B cell (primary cell): ENCODE results near the gene ZRANB3. TPM values are rescaled to one million over a fixed set of nuclear protein-coding genes. Genes with fewer than 3 reads are reported as not detected.

Experiments used
- ATAC-seq: fragments of 200-7000 bp; cut with Tn5 transposase; one replicate; pipeline ENCODE4 v1.10.0; 2021; ENCODE audit warnings: low read depth, mild to moderate bottlenecking, moderate number of reproducible peaks, moderate library complexity
- CTCF ChIA-PET: fragments of 350-600 bp; sonication (Branson Sonifier 250); formaldehyde crosslinking; loops from one replicate; lab custom pipeline; 2021; ENCODE audit warnings: antibody characterized with exemption, inconsistent platforms; lab: Charles Lee
- POLR2A ChIA-PET: fragments of 350-600 bp; sonication (Branson Sonifier 250); formaldehyde crosslinking; loops from one replicate; lab custom pipeline; 2021; ENCODE audit warnings: antibody characterized with exemption; lab: Charles Lee
- DNase-seq: peaks from one replicate; pipeline ENCODE4 v3.0.0; 2013
- H2AFZ ChIP-seq: 2 replicates; pipeline ENCODE4 v1.6.1; 2012; ENCODE audit warnings: mild to moderate bottlenecking, low read depth, low read length; ENCODE audit not compliant: insufficient read depth, poor library complexity, severe bottlenecking
- H3K27ac ChIP-seq, 2 donors: 1 replicate in 1 of 2; 2 replicates in 1 of 2; pipeline ENCODE4 v1.5.1; 2012 to 2013; ENCODE audit warnings: low read length in 2 of 2, mild to moderate bottlenecking in 2 of 2, moderate library complexity in 1 of 2
- H3K27me3 ChIP-seq, 4 experiments: fragments of 200-600 bp in 1 of 4; sonication (generic) in 1 of 4; replicated peaks in 1 of 4; 1 replicate in 2 of 4; 2 replicates in 2 of 4; pipeline versions ENCODE4 v1.6.1 to v1.7.0; 2013 to 2016; ENCODE audit warnings: low read length in 3 of 4, mild to moderate bottlenecking in 2 of 4, mixed read lengths in 1 of 4, moderate library complexity in 1 of 4; ENCODE audit not compliant: insufficient read depth in 4 of 4, control insufficient read depth in 3 of 4; ENCODE audit errors: control extremely low read depth in 1 of 4
- H3K36me3 ChIP-seq, 2 experiments: replicated peaks in 1 of 2; 1 replicate in 1 of 2; 2 replicates in 1 of 2; pipeline versions ENCODE4 v1.6.1 to v1.7.1; 2013; ENCODE audit warnings: low read length in 1 of 2; ENCODE audit not compliant: insufficient read depth in 2 of 2, control insufficient read depth in 1 of 2; ENCODE audit errors: control extremely low read depth in 1 of 2, extremely low read depth in 1 of 2
- H3K4me1 ChIP-seq, 2 donors: fragments of 200-600 bp in 1 of 2; sonication (generic) in 1 of 2; 1 replicate in 1 of 2; 2 replicates in 1 of 2; pipeline versions ENCODE4 v1.5.1 to v1.6.1; 2013 to 2017; ENCODE audit warnings: low read length in 2 of 2; ENCODE audit not compliant: control insufficient read depth in 2 of 2, insufficient read depth in 2 of 2
- H3K4me2 ChIP-seq: replicated peaks from 2 replicates; pipeline ENCODE3; 2012; ENCODE audit warnings: mild to moderate bottlenecking, low read depth, low read length; ENCODE audit not compliant: poor library complexity, severe bottlenecking
- H3K4me3 ChIP-seq, 5 experiments: fragments of 200-600 bp in 1 of 5; sonication (generic) in 1 of 5; 1 replicate in 3 of 5; 2 replicates in 2 of 5; pipeline versions ENCODE4 v1.5.1 to v1.7.0; 2011 to 2016; ENCODE audit warnings: low read length in 4 of 5, mild to moderate bottlenecking in 4 of 5, low read depth in 2 of 5, control low read depth in 1 of 5, moderate library complexity in 1 of 5; ENCODE audit not compliant: insufficient read depth in 1 of 5; ENCODE audit errors: control extremely low read depth in 1 of 5, extremely low read depth in 1 of 5
- H3K79me2 ChIP-seq: fragments of 200-600 bp; sonication (generic); one replicate; pipeline ENCODE4 v1.6.0; 2016; ENCODE audit warnings: low read length; ENCODE audit not compliant: control insufficient read depth, insufficient read depth
- H3K9ac ChIP-seq: fragments of 200-600 bp; sonication (generic); 2 replicates; pipeline ENCODE4 v1.6.1; 2017; ENCODE audit warnings: mild to moderate bottlenecking, low read length, moderate library complexity
- H3K9me3 ChIP-seq, 3 donors: one replicate each; pipeline versions ENCODE4 v1.6.1 to v1.7.1; 2013; ENCODE audit warnings: low read length in 2 of 3; ENCODE audit not compliant: control insufficient read depth in 2 of 3, insufficient read depth in 1 of 3; ENCODE audit errors: control extremely low read depth in 1 of 3
- H4K20me1 ChIP-seq: 2 replicates; pipeline ENCODE4 v1.6.0; 2012; ENCODE audit warnings: mild to moderate bottlenecking, low read length; ENCODE audit not compliant: insufficient read depth, control insufficient read depth, poor library complexity, severe bottlenecking
- H3K27ac Mint-ChIP-seq: one replicate; pipeline ENCODE4 v1.8.0; 2021; ENCODE audit warnings: mixed read lengths
- H3K27me3 Mint-ChIP-seq: one replicate; pipeline ENCODE4 v1.8.0; 2021; ENCODE audit warnings: mixed read lengths
- H3K4me1 Mint-ChIP-seq: one replicate; pipeline ENCODE4 v1.8.0; 2021; ENCODE audit warnings: mixed read lengths
- H3K4me3 Mint-ChIP-seq: one replicate; pipeline ENCODE4 v1.8.0; 2021; ENCODE audit warnings: mixed read lengths
- H3K9me3 Mint-ChIP-seq: one replicate; pipeline ENCODE4 v1.8.0; 2022; ENCODE audit warnings: mixed read lengths; ENCODE audit not compliant: insufficient read depth
- EZH2 ChIP-seq: IDR thresholded peaks from 2 replicates; pipeline ENCODE4 v1.6.1; 2012; ENCODE audit warnings: borderline replicate concordance, low read depth, mild to moderate bottlenecking, moderate library complexity, low read length; ENCODE audit not compliant: insufficient read depth, poor library complexity, severe bottlenecking
- intact Hi-C: fragments of 100-400 bp; cut with micrococcal nuclease; formaldehyde crosslinking; loops from one replicate; pipeline ENCODE4 v1.10.0; 2022
- polyA plus RNA-seq: library from polyadenylated mRNA; depleted of rRNA; stranded (reverse); fragments of >200 nt; gene quantifications from 2 replicates; pipeline ENCODE4 v1.2.3, GENCODE V29; 2012
- total RNA-seq, 2 donors: library from RNA; stranded (reverse); fragments of 120-200 nt in 1 of 2; gene quantifications; 1 replicate in 1 of 2; 2 replicates in 1 of 2; pipeline versions ENCODE4 v1.2.3 to v1.2.4, GENCODE V29; 2013 to 2022
- TF ChIP-seq, protein P1 (sequence below): fragments of 200-600 bp; IDR thresholded peaks from one replicate; pipeline ENCODE4 v1.8.0; 2022; ENCODE audit warnings: antibody characterized with exemption, mild to moderate bottlenecking

Gene ZRANB3
- total and polyA plus RNA-seq, 2 donors (not counting 1 experiment from before 2014, with no cell fraction given): 2.4 to 9.8 TPM

GRCh38 chr2:135471106-135471505, 59.9 kb downstream of the ZRANB3 start:
- ChIA-PET POLR2A (no interaction called here), CTCF (interaction anchor here (1.7 kb wide), 1 partner anchor 238 kb away, joined by 3 read pairs; no protein-coding TSS in a partner anchor)

DNA sequence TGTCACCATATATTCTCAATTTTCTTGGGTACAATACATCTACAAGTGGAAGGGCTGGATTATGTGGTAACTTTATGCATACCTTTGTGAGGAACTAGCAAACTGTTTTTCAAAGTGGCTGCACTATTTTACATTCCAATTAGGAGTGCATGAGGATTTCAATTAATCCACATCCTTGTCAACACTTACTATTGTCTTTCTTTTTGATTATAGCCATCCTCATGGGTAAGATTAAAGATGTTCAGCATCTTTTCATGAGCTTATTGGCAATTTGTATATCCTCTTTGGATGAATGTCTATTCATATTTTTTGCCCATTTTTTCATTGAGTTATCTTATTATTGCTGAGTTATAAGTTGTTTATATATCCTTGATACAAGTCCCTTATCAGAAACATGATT, 73.7 kb downstream of the ZRANB3 start:
- H3K4me2 ChIP-seq: no peak overlapping the region
- H3K9me3 ChIP-seq: peaks cover 2 to 22% (median 16%) of the 10 kb centered on the region in 3 donors
- no peak for ATAC-seq
- H2AFZ ChIP-seq: no peak overlapping the region
- intact Hi-C loops: no loop called here
- no peak overlapping the region for H3K27ac Mint-ChIP-seq
- no peak overlapping the region for H3K4me3 Mint-ChIP-seq
- H3K4me1 Mint-ChIP-seq: no peaks in the 10 kb centered on the region
- H3K27ac ChIP-seq: no peak overlapping the region
- H3K9ac ChIP-seq: no peak overlapping the region
- H3K4me3 ChIP-seq: no peak overlapping the region
- DNase-seq: no peak
- H3K27me3 ChIP-seq: no peaks in the 10 kb centered on the region
- ChIA-PET CTCF (no interaction called here), POLR2A (no interaction called here)
- no peak for TF ChIP-seq EZH2
- TF ChIP-seq, protein P1, sequence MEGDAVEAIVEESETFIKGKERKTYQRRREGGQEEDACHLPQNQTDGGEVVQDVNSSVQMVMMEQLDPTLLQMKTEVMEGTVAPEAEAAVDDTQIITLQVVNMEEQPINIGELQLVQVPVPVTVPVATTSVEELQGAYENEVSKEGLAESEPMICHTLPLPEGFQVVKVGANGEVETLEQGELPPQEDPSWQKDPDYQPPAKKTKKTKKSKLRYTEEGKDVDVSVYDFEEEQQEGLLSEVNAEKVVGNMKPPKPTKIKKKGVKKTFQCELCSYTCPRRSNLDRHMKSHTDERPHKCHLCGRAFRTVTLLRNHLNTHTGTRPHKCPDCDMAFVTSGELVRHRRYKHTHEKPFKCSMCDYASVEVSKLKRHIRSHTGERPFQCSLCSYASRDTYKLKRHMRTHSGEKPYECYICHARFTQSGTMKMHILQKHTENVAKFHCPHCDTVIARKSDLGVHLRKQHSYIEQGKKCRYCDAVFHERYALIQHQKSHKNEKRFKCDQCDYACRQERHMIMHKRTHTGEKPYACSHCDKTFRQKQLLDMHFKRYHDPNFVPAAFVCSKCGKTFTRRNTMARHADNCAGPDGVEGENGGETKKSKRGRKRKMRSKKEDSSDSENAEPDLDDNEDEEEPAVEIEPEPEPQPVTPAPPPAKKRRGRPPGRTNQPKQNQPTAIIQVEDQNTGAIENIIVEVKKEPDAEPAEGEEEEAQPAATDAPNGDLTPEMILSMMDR: no peak
- H3K27me3 Mint-ChIP-seq: no peaks in the 10 kb centered on the region
- H4K20me1 ChIP-seq: no peaks in the 10 kb centered on the region
- H3K36me3 ChIP-seq: peaks cover 0 to 4% of the 10 kb centered on the region in 2 experiments
- H3K9me3 Mint-ChIP-seq: peaks cover 11% of the 10 kb centered on the region
- no peaks in the 10 kb centered on the region for H3K4me1 ChIP-seq
- H3K79me2 ChIP-seq: no peaks in the 10 kb centered on the region

More at GRCh38 chr2:135471106-135471505, 59.9 kb downstream of the ZRANB3 start:
- H3K27me3 Mint-ChIP-seq: no peaks in the 10 kb centered on the region
- no peak overlapping the region for H3K27ac Mint-ChIP-seq
- H3K9me3 Mint-ChIP-seq: no peaks in the 10 kb centered on the region
- no peak overlapping the region for H3K4me2 ChIP-seq
- DNase-seq: no peak
- no peak overlapping the region for H3K27ac ChIP-seq
- H3K4me3 Mint-ChIP-seq: no peak overlapping the region
- no peak overlapping the region for H3K9ac ChIP-seq
- H3K79me2 ChIP-seq: no peaks in the 10 kb centered on the region
- H3K27me3 ChIP-seq: no peaks in the 10 kb centered on the region
- no peaks in the 10 kb centered on the region for H3K4me1 Mint-ChIP-seq
- no peak for TF ChIP-seq EZH2
- TF ChIP-seq, protein P1: no peak
- H4K20me1 ChIP-seq: no peaks in the 10 kb centered on the region
- no peaks in the 10 kb centered on the region for H3K9me3 ChIP-seq
- no peaks in the 10 kb centered on the region for H3K4me1 ChIP-seq
- no peak overlapping the region for H3K4me3 ChIP-seq
- H2AFZ ChIP-seq: no peak overlapping the region
- intact Hi-C loops: loop anchor here (1.0 kb wide), 1 partner anchor 16 kb away; no protein-coding TSS in a partner anchor
- no peaks in the 10 kb centered on the region for H3K36me3 ChIP-seq
- ATAC-seq: no peak
